CD4-positive, CD25-positive, alpha-beta regulatory T cell (primary cell): ENCODE results near the gene KMT2B. TPM values are rescaled to one million over a fixed set of nuclear protein-coding genes. Genes with fewer than 3 reads are reported as not detected.

Source experiments
- ATAC-seq, 2 donors: fragments of 150-1000 bp; cut with Tn5 transposase; one replicate each; pipeline ENCODE4 v1.10.0; 2021; ENCODE audit warnings: low read depth in 2 of 2, moderate number of reproducible peaks in 2 of 2, moderate library complexity in 1 of 2
- DNase-seq, 3 donors: peaks; one replicate each; pipeline versions ENCODE4 v3.0.0 to v3.0.0-alpha.2; 2012 to 2022; ENCODE audit warnings: mixed read lengths in 1 of 3
- H3K27ac ChIP-seq: one replicate; pipeline ENCODE4 v1.7.0; 2013; ENCODE audit warnings: mild to moderate bottlenecking, low read length; ENCODE audit not compliant: insufficient read depth, poor library complexity, severe bottlenecking
- H3K27me3 ChIP-seq: one replicate; pipeline ENCODE4 v1.7.0; 2013; ENCODE audit warnings: low read length; ENCODE audit not compliant: control insufficient read depth, insufficient read depth
- H3K36me3 ChIP-seq: one replicate; pipeline ENCODE4 v1.7.0; 2013; ENCODE audit warnings: mild to moderate bottlenecking, low read length, moderate library complexity; ENCODE audit not compliant: control insufficient read depth, insufficient read depth
- H3K4me1 ChIP-seq: 2 replicates; pipeline ENCODE4 v1.7.0; 2013; ENCODE audit warnings: mild to moderate bottlenecking, low read length; ENCODE audit not compliant: insufficient read depth, control insufficient read depth, poor library complexity, severe bottlenecking
- H3K4me3 ChIP-seq: one replicate; pipeline ENCODE4 v1.7.0; 2013; ENCODE audit warnings: low read depth, mild to moderate bottlenecking, low read length, moderate library complexity
- H3K9me3 ChIP-seq, 2 experiments: 1 replicate in 1 of 2; 2 replicates in 1 of 2; pipeline ENCODE4 v1.7.0; 2013; ENCODE audit warnings: low read length in 2 of 2, mild to moderate bottlenecking in 1 of 2, moderate library complexity in 1 of 2; ENCODE audit not compliant: control insufficient read depth in 2 of 2
- H3K27ac Mint-ChIP-seq, 3 donors: one replicate each; pipeline ENCODE4 v1.8.0; 2020 to 2022; ENCODE audit warnings: mild to moderate bottlenecking in 3 of 3, mixed read lengths in 3 of 3, moderate library complexity in 2 of 3
- H3K27me3 Mint-ChIP-seq: one replicate; pipeline ENCODE4 v1.8.0; 2022; ENCODE audit warnings: mild to moderate bottlenecking, mixed read lengths
- H3K36me3 Mint-ChIP-seq: one replicate; pipeline ENCODE4 v1.8.0; 2020; ENCODE audit warnings: mixed read lengths
- H3K4me1 Mint-ChIP-seq, 4 donors: one replicate each; pipeline ENCODE4 v1.8.0; 2020 to 2022; ENCODE audit warnings: mixed read lengths in 4 of 4, mild to moderate bottlenecking in 1 of 4
- H3K4me3 Mint-ChIP-seq, 4 donors: one replicate each; pipeline ENCODE4 v1.8.0; 2020 to 2022; ENCODE audit warnings: mild to moderate bottlenecking in 4 of 4, mixed read lengths in 4 of 4, moderate library complexity in 3 of 4
- H3K9me3 Mint-ChIP-seq, 7 donors: one replicate each; pipeline ENCODE4 v1.8.0; 2020 to 2022; ENCODE audit warnings: mixed read lengths in 7 of 7, mild to moderate bottlenecking in 3 of 7, moderate library complexity in 2 of 7
- polyA plus RNA-seq, 4 donors: library from polyadenylated mRNA; unstranded; fragments of 300-500 nt; fragmentation: Illumina TruSeq; gene quantifications; one replicate each; pipeline ENCODE4 v1.2.3, GENCODE V29; 2021
- total RNA-seq: library from RNA; stranded (reverse); gene quantifications from one replicate; pipeline ENCODE4 v1.2.3, GENCODE V29; 2022

Gene KMT2B
- total and polyA plus RNA-seq, 5 donors from 2014 or later: 0.45 to 73.0 (median 0.87) TPM

- no peaks in the 10 kb centered on the region for H3K27me3 ChIP-seq
- ATAC-seq (no peak), DNase-seq (no peak)
- Mint-ChIP-seq H3K27ac (no peak overlapping the region), H3K4me1 (peaks cover 0 to 43% (median 6%) of the 10 kb centered on the region in 4 donors), H3K36me3 (no peaks in the 10 kb centered on the region), H3K9me3 (no peaks in the 10 kb centered on the region), H3K27me3 (peaks cover 6% of the 10 kb centered on the region), H3K4me3 (peak overlapping the region in 1 of 4 donors; percentile 43)
- H3K4me1 ChIP-seq: peaks cover 41% of the 10 kb centered on the region
- H3K9me3 ChIP-seq: no peaks in the 10 kb centered on the region
- no peak overlapping the region for H3K4me3 ChIP-seq
- no peak overlapping the region for H3K27ac ChIP-seq
- H3K36me3 ChIP-seq: peaks cover 14% of the 10 kb centered on the region
Observed at GRCh38 chr19:35754370-35755130, 36.7 kb downstream of the KMT2B start.

GRCh38 chr19:35755131-35755549 is 37.3 kb downstream of the KMT2B start:
- peaks cover 6% of the 10 kb centered on the region for H3K27me3 Mint-ChIP-seq
- Histone ChIP-seq H3K27ac (no peak overlapping the region), H3K36me3 (peaks cover 14% of the 10 kb centered on the region), H3K4me3 (no peak overlapping the region), H3K4me1 (peaks cover 44% of the 10 kb centered on the region), H3K9me3 (no peaks in the 10 kb centered on the region), H3K27me3 (no peaks in the 10 kb centered on the region)
- DNase-seq: no peak
- ATAC-seq: no peak
- no peaks in the 10 kb centered on the region for H3K36me3 Mint-ChIP-seq
- no peaks in the 10 kb centered on the region for H3K9me3 Mint-ChIP-seq
- no peak overlapping the region for H3K27ac Mint-ChIP-seq
- H3K4me1 Mint-ChIP-seq: peaks cover 0 to 42% (median 6%) of the 10 kb centered on the region in 4 donors
- peak overlapping the region in 2 of 4 donors; percentile 52 to 70 for H3K4me3 Mint-ChIP-seq

- no peak for ATAC-seq
- H3K9me3 ChIP-seq: no peaks in the 10 kb centered on the region
- H3K4me1 ChIP-seq: peaks cover 44% of the 10 kb centered on the region
- H3K4me3 ChIP-seq: no peak overlapping the region
- H3K27me3 Mint-ChIP-seq: peaks cover 6% of the 10 kb centered on the region
- H3K4me3 Mint-ChIP-seq: peak overlapping the region in 3 of 4 donors; percentile 43 to 70 (median 52)
- H3K36me3 Mint-ChIP-seq: no peaks in the 10 kb centered on the region
- H3K27ac Mint-ChIP-seq: peak overlapping the region in 2 of 3 donors; percentile 47 to 59
- H3K27me3 ChIP-seq: no peaks in the 10 kb centered on the region
- peaks cover 0 to 46% (median 6%) of the 10 kb centered on the region in 4 donors for H3K4me1 Mint-ChIP-seq
- peaks cover 17% of the 10 kb centered on the region for H3K36me3 ChIP-seq
- no peaks in the 10 kb centered on the region for H3K9me3 Mint-ChIP-seq
- DNase-seq: peak; percentile 56 to 64 (median 63)
- H3K27ac ChIP-seq: no peak overlapping the region
Observed at GRCh38 chr19:35755550-35756376, 38.0 kb downstream of the KMT2B start.

- no peak for DNase-seq
- H3K27me3 ChIP-seq: no peaks in the 10 kb centered on the region
- Mint-ChIP-seq H3K4me1 (peaks cover 0 to 46% (median 6%) of the 10 kb centered on the region in 4 donors), H3K27me3 (peaks cover 6% of the 10 kb centered on the region), H3K36me3 (no peaks in the 10 kb centered on the region), H3K9me3 (no peaks in the 10 kb centered on the region), H3K27ac (peak within 1 kb of the TSS; percentile 76 to 97 (median 96)), H3K4me3 (peak within 1 kb of the TSS; percentile 95 to 99 (median 99))
- no peak for ATAC-seq
- no peaks in the 10 kb centered on the region for H3K9me3 ChIP-seq
- H3K4me3 ChIP-seq: peak within 1 kb of the TSS; percentile 37
- H3K36me3 ChIP-seq: peaks cover 20% of the 10 kb centered on the region
- H3K27ac ChIP-seq: peak within 1 kb of the TSS; percentile 58
- peaks cover 44% of the 10 kb centered on the region for H3K4me1 ChIP-seq
Observed at GRCh38 chr19:35756377-35757230, 38.8 kb downstream of the KMT2B start, which contains the start of gene HSPB6. Gene HSPB6 (minus strand): TSS chr19:35757029. CDS start chr19:35757008, 21 bp downstream.

- Histone ChIP-seq H3K9me3 (no peaks in the 10 kb centered on the region), H3K36me3 (peaks cover 25% of the 10 kb centered on the region), H3K4me1 (peaks cover 44% of the 10 kb centered on the region), H3K27ac (peak overlapping the region; percentile 58), H3K27me3 (no peaks in the 10 kb centered on the region), H3K4me3 (peak overlapping the region; percentile 37)
- no peaks in the 10 kb centered on the region for H3K9me3 Mint-ChIP-seq
- H3K27ac Mint-ChIP-seq: peak overlapping the region in 1 of 3 donors; percentile 96
- DNase-seq: no peak
- peaks cover 0 to 51% (median 6%) of the 10 kb centered on the region in 4 donors for H3K4me1 Mint-ChIP-seq
- H3K4me3 Mint-ChIP-seq: peak overlapping the region; percentile 95 to 99 (median 99)
- H3K36me3 Mint-ChIP-seq: peaks cover 6% of the 10 kb centered on the region
- ATAC-seq: no peak
- peaks cover 6% of the 10 kb centered on the region for H3K27me3 Mint-ChIP-seq
Observed at GRCh38 chr19:35757231-35757748, 39.5 kb downstream of the KMT2B start.

- Mint-ChIP-seq H3K4me3 (peak within 1 kb of the TSS; percentile 95 to 99 (median 99)), H3K9me3 (no peaks in the 10 kb centered on the region), H3K36me3 (peaks cover 7% of the 10 kb centered on the region), H3K4me1 (peaks cover 0 to 51% (median 6%) of the 10 kb centered on the region in 4 donors), H3K27ac (peak within 1 kb of the TSS; percentile 76 to 97 (median 96)), H3K27me3 (peaks cover 6% of the 10 kb centered on the region)
- ATAC-seq (peak; percentile 97 to 98), DNase-seq (peak; percentile 98 to 100 (median 100))
- peak within 1 kb of the TSS; percentile 94 for H3K27ac ChIP-seq
- H3K36me3 ChIP-seq: peaks cover 20% of the 10 kb centered on the region
- no peaks in the 10 kb centered on the region for H3K27me3 ChIP-seq
- H3K9me3 ChIP-seq: no peaks in the 10 kb centered on the region
- peak within 1 kb of the TSS; percentile 92 for H3K4me3 ChIP-seq
- H3K4me1 ChIP-seq: peaks cover 44% of the 10 kb centered on the region
Observed at GRCh38 chr19:35757749-35758608, 40.2 kb downstream of the KMT2B start, which contains the start of gene PROSER3. Gene PROSER3 (plus strand): TSS chr19:35758176. CDS start chr19:35758216, 40 bp downstream.
